ENCODE data around the gene PLCB4. TPM values are rescaled to one million over a fixed set of nuclear protein-coding genes. Genes with fewer than 3 reads are reported as not detected.

PLCB4 gene
- total RNA-seq, 4 donors from 2014 or later = 20.6 to 45.9 (median 34.2) TPM

GRCh38 chr20:9302091-9302462 lies 233.2 kb downstream of the PLCB4 start:
- Histone ChIP-seq H3K27me3 (no peaks in the 10 kb centered on the region), H3K9me3 (no peaks in the 10 kb centered on the region), H3K27ac (peak overlapping the region; percentile 15 to 50 (median 31)), H3K4me1 (peaks cover 2 to 18% (median 9%) of the 10 kb centered on the region in 4 donors), H3K4me3 (no peak overlapping the region), H3K36me3 (no peaks in the 10 kb centered on the region)
- 38% methylated on average over 1 of the region's 1 CpG; no CpG with 5 or more reads in 1 of the 2 donors for WGBS, 2 donors (ENCODE audit: low coverage in 1 of 2)
- intact Hi-C loops (cut with DNase I; ENCODE audit: low total_unique reads) (no loop called here), in situ Hi-C loops (cut with MboI; ENCODE audit: low pct_ligation_motif_present in 1 of 4, low pct_unique_long_range_greater_than_20kb in 1 of 4, low sequenced_read_pairs in 3 of 4) (no loop called here)
- TF ChIP-seq, protein P1, sequence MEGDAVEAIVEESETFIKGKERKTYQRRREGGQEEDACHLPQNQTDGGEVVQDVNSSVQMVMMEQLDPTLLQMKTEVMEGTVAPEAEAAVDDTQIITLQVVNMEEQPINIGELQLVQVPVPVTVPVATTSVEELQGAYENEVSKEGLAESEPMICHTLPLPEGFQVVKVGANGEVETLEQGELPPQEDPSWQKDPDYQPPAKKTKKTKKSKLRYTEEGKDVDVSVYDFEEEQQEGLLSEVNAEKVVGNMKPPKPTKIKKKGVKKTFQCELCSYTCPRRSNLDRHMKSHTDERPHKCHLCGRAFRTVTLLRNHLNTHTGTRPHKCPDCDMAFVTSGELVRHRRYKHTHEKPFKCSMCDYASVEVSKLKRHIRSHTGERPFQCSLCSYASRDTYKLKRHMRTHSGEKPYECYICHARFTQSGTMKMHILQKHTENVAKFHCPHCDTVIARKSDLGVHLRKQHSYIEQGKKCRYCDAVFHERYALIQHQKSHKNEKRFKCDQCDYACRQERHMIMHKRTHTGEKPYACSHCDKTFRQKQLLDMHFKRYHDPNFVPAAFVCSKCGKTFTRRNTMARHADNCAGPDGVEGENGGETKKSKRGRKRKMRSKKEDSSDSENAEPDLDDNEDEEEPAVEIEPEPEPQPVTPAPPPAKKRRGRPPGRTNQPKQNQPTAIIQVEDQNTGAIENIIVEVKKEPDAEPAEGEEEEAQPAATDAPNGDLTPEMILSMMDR (IDR thresholded peaks at IDR 0.05) = no peak
- TF ChIP-seq EP300 (IDR thresholded peaks at IDR 0.05; ENCODE audit: low read depth) (no peak), POLR2A (IDR thresholded peaks at IDR 0.05) (no peak), POLR2AphosphoS5 (IDR thresholded peaks at IDR 0.05) (no peak)
- DNase-seq = no peak

GRCh38 chr20:9306521-9306920 lies 237.6 kb downstream of the PLCB4 start:
- H3K27ac ChIP-seq = no peak overlapping the region
- in situ Hi-C loops (cut with MboI; ENCODE audit: low pct_ligation_motif_present in 1 of 4, low pct_unique_long_range_greater_than_20kb in 1 of 4, low sequenced_read_pairs in 3 of 4) (no loop called here), intact Hi-C loops (cut with DNase I; ENCODE audit: low total_unique reads) (no loop called here)
- WGBS, 2 donors (ENCODE audit: low coverage in 1 of 2) = 64 to 76% methylated on average over 1 of the region's 1 CpG
- no peak for DNase-seq
- H3K9me3 ChIP-seq = no peaks in the 10 kb centered on the region
- H3K27me3 ChIP-seq = no peaks in the 10 kb centered on the region
- H3K36me3 ChIP-seq = no peaks in the 10 kb centered on the region
- TF ChIP-seq POLR2AphosphoS5 (IDR thresholded peaks at IDR 0.05) (no peak), EP300 (IDR thresholded peaks at IDR 0.05; ENCODE audit: low read depth) (no peak), POLR2A (IDR thresholded peaks at IDR 0.05) (no peak)
- TF ChIP-seq, protein P1 (IDR thresholded peaks at IDR 0.05) = no peak
- peaks cover 1 to 12% (median 8%) of the 10 kb centered on the region in 4 donors for H3K4me1 ChIP-seq
- no peak overlapping the region for H3K4me3 ChIP-seq

DNA sequence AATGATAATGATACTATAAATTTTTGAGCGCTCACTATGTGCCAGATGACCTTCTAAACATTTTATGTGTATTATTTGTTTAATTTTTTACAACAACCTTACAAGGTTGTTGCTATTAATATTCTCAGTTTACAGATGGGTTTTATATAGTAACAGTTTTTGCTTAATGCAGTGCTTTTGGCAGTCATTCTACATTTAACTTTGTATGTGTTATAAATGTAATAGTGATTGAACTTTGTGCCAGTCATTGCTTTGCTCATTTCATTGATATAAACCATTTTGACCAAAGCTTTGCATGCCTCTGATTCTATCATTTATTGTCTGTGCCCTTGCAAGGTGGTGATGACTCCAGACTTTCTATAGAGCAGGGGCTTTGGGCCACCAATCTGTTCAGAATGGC lies 239.2 kb downstream of the PLCB4 start:
- Histone ChIP-seq H3K4me1 (no peaks in the 10 kb centered on the region), H3K9me3 (no peaks in the 10 kb centered on the region), H3K36me3 (no peaks in the 10 kb centered on the region), H3K27ac (no peak overlapping the region), H3K27me3 (no peaks in the 10 kb centered on the region), H3K4me3 (no peak overlapping the region)
- DNase-seq = no peak
- TF ChIP-seq POLR2A (IDR thresholded peaks at IDR 0.05) (no peak), POLR2AphosphoS5 (IDR thresholded peaks at IDR 0.05) (no peak), EP300 (IDR thresholded peaks at IDR 0.05; ENCODE audit: low read depth) (no peak)
- TF ChIP-seq, protein P1 (IDR thresholded peaks at IDR 0.05) = no peak
- WGBS, 2 donors (ENCODE audit: low coverage in 1 of 2) = 88 to 93% methylated on average over 1 of the region's 1 CpG
- intact Hi-C loops (cut with DNase I; ENCODE audit: low total_unique reads) = no loop called here
- in situ Hi-C loops (cut with MboI; ENCODE audit: low pct_ligation_motif_present in 1 of 4, low pct_unique_long_range_greater_than_20kb in 1 of 4, low sequenced_read_pairs in 3 of 4) = no loop called here

DNA sequence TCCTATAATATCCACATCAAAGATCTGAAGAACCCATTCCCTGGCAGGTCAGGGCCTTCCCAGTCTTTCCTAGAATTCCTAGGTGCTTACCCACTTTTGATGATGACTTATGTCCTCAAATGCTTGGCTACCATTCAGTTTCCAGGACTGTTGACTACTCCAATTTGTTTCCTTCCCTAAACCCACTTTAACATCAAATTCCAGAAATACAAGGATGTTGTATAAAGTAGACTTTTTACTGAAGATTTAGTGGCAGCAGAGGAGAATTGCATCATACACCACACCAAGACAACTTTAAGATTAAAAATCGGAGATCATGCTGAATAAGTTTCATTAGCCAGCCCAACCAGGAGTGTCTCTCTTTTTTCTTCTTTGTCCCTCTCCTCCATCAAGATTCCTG lies 242.2 kb downstream of the PLCB4 start:
- H3K36me3 ChIP-seq = no peaks in the 10 kb centered on the region
- TF ChIP-seq, protein P1 (IDR thresholded peaks at IDR 0.05) = no peak
- TF ChIP-seq EP300 (IDR thresholded peaks at IDR 0.05; ENCODE audit: low read depth) (no peak), POLR2A (IDR thresholded peaks at IDR 0.05) (no peak), POLR2AphosphoS5 (IDR thresholded peaks at IDR 0.05) (no peak)
- H3K27ac ChIP-seq = no peak overlapping the region
- H3K9me3 ChIP-seq = no peaks in the 10 kb centered on the region
- no peak overlapping the region for H3K4me3 ChIP-seq
- intact Hi-C loops (cut with DNase I; ENCODE audit: low total_unique reads) = no loop called here
- in situ Hi-C loops (cut with MboI; ENCODE audit: low pct_ligation_motif_present in 1 of 4, low pct_unique_long_range_greater_than_20kb in 1 of 4, low sequenced_read_pairs in 3 of 4) = no loop called here
- DNase-seq = no peak
- WGBS, 2 donors (ENCODE audit: low coverage in 1 of 2) = 78 to 89% methylated on average over 1 of the region's 1 CpG
- no peaks in the 10 kb centered on the region for H3K27me3 ChIP-seq
- no peaks in the 10 kb centered on the region for H3K4me1 ChIP-seq

Measured in transverse colon (tissue), 4 donors.